Lung (tissue), 12 donors: ENCODE results near the gene LINS1. TPM values are rescaled to one million over a fixed set of nuclear protein-coding genes. Genes with fewer than 3 reads are reported as not detected.

Experiments
- ATAC-seq: fragments of 200-7000 bp; cut with Tn5 transposase; one replicate; pipeline ENCODE4 v1.9.1; 2020; ENCODE audit warnings: moderate number of reproducible peaks; ENCODE audit not compliant: insufficient read depth, low FRiP score
- DNase-seq, 3 donors: peaks; one replicate each; pipeline ENCODE4 v3.0.0-alpha.2; 2013 to 2017
- H3K27ac ChIP-seq, 2 donors: one replicate each; pipeline ENCODE4 v1.5.1; 2013; ENCODE audit warnings: mild to moderate bottlenecking in 2 of 2, moderate library complexity in 2 of 2, control low read depth in 1 of 2, inconsistent platforms in 1 of 2, low read depth in 1 of 2, low read length in 1 of 2
- H3K27me3 ChIP-seq, 3 donors: one replicate each; pipeline ENCODE4 v1.5.1; 2013; ENCODE audit warnings: low read length in 2 of 3; ENCODE audit not compliant: control insufficient read depth in 3 of 3, insufficient read depth in 3 of 3
- H3K36me3 ChIP-seq, 4 donors: one replicate each; pipeline ENCODE4 v1.5.1; 2013; ENCODE audit warnings: low read length in 4 of 4, mild to moderate bottlenecking in 1 of 4, moderate library complexity in 1 of 4; ENCODE audit not compliant: control insufficient read depth in 4 of 4, insufficient read depth in 4 of 4
- H3K4me1 ChIP-seq, 5 donors: one replicate each; pipeline ENCODE4 v1.5.1; 2013; ENCODE audit warnings: low read length in 5 of 5, mild to moderate bottlenecking in 2 of 5, moderate library complexity in 1 of 5; ENCODE audit not compliant: control insufficient read depth in 5 of 5, insufficient read depth in 5 of 5
- H3K4me3 ChIP-seq: one replicate; pipeline ENCODE4 v1.5.1; 2013; ENCODE audit warnings: mild to moderate bottlenecking, control low read depth, moderate library complexity
- H3K9ac ChIP-seq, 2 donors: one replicate each; pipeline ENCODE4 v1.5.1; 2013; ENCODE audit warnings: low read length in 2 of 2, control low read depth in 1 of 2; ENCODE audit not compliant: insufficient read depth in 1 of 2
- H3K9me3 ChIP-seq, 4 donors: one replicate each; pipeline ENCODE4 v1.5.1; 2013; ENCODE audit warnings: low read length in 3 of 4, mild to moderate bottlenecking in 1 of 4, moderate library complexity in 1 of 4; ENCODE audit not compliant: control insufficient read depth in 4 of 4, insufficient read depth in 3 of 4
- WGBS, 2 donors: extraction: QIAGEN DNeasy Blood & Tissue Kit; methylation state at CpG; one replicate each; pipeline ENCODE4 v1.1.7; 2013; 5-methylcytosine and 5-hydroxymethylcytosine counted together
- polyA plus RNA-seq, 2 donors: library from polyadenylated mRNA; stranded (reverse); fragments of 200-250 nt; gene quantifications; one replicate each; pipeline ENCODE4 v1.2.1, GENCODE V29; 2013
- total RNA-seq, 2 donors: library from RNA; depleted of rRNA in 1 of 2; stranded (reverse); fragments of >200 nt in 1 of 2; gene quantifications; one replicate each; pipeline ENCODE4 v1.2.1, GENCODE V29; 2014 to 2021
- TF ChIP-seq, protein P1 (sequence below): IDR thresholded peaks from 2 replicates; pipeline ENCODE4 v1.5.1; 2012; ENCODE audit warnings: mild to moderate bottlenecking; ENCODE audit errors: control extremely low read depth, extremely low read depth
- donor health status: control.
- donor health status: control.
- donor health status: Bipolar disorder and iron deficiency.
- donor health status: healthy.
- donor health status: DM: yes; HTN: yes; CAD: no.

Gene LINS1
- total and polyA plus RNA-seq, 4 donors: 8.0 to 24.1 (median 11.9) TPM

- Histone ChIP-seq H3K9ac (no peak overlapping the region), H3K27ac (no peak overlapping the region), H3K9me3 (peaks cover 0 to 5% (median 0%) of the 10 kb centered on the region in 4 donors), H3K36me3 (no peaks in the 10 kb centered on the region), H3K4me1 (peaks cover 0 to 4% (median 0%) of the 10 kb centered on the region in 5 donors), H3K27me3 (peaks cover 0 to 3% (median 0%) of the 10 kb centered on the region in 3 donors), H3K4me3 (no peak overlapping the region)
- DNase-seq: no peak
- no peak for ATAC-seq
- TF ChIP-seq, protein P1, sequence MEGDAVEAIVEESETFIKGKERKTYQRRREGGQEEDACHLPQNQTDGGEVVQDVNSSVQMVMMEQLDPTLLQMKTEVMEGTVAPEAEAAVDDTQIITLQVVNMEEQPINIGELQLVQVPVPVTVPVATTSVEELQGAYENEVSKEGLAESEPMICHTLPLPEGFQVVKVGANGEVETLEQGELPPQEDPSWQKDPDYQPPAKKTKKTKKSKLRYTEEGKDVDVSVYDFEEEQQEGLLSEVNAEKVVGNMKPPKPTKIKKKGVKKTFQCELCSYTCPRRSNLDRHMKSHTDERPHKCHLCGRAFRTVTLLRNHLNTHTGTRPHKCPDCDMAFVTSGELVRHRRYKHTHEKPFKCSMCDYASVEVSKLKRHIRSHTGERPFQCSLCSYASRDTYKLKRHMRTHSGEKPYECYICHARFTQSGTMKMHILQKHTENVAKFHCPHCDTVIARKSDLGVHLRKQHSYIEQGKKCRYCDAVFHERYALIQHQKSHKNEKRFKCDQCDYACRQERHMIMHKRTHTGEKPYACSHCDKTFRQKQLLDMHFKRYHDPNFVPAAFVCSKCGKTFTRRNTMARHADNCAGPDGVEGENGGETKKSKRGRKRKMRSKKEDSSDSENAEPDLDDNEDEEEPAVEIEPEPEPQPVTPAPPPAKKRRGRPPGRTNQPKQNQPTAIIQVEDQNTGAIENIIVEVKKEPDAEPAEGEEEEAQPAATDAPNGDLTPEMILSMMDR: no peak
These were observed 65.3 kb downstream of the LINS1 start for GRCh38 chr15:100536733-100537132.

DNA sequence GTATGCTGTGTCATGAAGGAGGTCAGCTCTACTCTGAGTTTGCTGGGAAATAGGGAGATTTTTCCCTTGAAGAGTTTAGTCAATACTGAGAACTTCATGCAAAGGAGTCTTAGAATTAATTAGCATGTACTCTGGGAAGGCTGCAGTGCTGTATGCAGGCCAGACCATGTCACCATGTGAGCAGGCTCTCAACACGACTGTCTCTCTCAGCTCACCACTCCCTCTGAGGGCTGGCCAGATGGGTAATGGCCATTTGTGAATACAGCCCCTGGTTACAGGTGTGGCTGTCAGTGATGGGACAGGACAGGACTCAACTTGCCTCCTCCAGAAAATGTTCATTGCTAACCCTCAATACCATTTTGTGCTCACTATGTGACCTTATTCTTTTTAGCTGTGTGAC, 68.1 kb downstream of the LINS1 start:
- DNase-seq (no peak), ATAC-seq (no peak)
- TF ChIP-seq, protein P1: no peak
- peaks cover 0 to 3% (median 0%) of the 10 kb centered on the region in 3 donors for H3K27me3 ChIP-seq
- H3K9me3 ChIP-seq: peaks cover 0 to 4% (median 0%) of the 10 kb centered on the region in 4 donors
- no peak overlapping the region for H3K9ac ChIP-seq
- no peak overlapping the region for H3K27ac ChIP-seq
- no peaks in the 10 kb centered on the region for H3K36me3 ChIP-seq
- H3K4me1 ChIP-seq: peaks cover 0 to 6% (median 0%) of the 10 kb centered on the region in 5 donors
- WGBS, 2 donors: 41 to 56% methylated on average over 1 of the region's 1 CpG
- no peak overlapping the region for H3K4me3 ChIP-seq

DNA sequence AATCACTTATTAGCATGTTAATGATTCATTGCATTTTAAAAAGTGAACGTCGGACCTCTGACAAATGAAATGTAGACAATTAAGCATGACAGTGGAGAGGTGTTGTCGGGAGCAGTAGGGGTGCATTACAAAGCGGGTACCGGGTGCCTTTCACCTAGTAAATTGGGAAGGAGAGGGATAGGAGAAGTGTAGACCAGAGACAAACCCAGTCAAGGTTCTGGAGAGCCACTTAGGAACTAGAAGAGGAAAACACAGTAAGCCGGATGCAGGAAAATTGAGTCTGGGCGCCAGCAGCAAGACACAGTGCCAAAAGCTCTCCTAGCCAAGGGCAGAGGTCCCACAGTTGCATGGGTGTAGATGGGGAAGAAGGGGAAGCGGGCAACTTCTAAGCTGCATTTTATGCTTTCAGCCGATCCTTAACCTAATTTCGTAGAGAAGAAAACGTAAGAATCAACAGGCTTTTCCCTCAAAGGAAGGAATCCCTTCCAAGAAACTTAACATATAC, 70.1 kb downstream of the LINS1 start:
- ATAC-seq (no peak), DNase-seq (peak; percentile 26 to 72 (median 51))
- WGBS, 2 donors: 71 to 79% methylated on average over 11 of the region's 11 CpGs
- Histone ChIP-seq H3K27me3 (peaks cover 0 to 3% (median 0%) of the 10 kb centered on the region in 3 donors), H3K36me3 (no peaks in the 10 kb centered on the region), H3K9me3 (peaks cover 0 to 2% (median 0%) of the 10 kb centered on the region in 4 donors), H3K9ac (no peak overlapping the region), H3K27ac (no peak overlapping the region), H3K4me3 (no peak overlapping the region), H3K4me1 (peaks cover 0 to 9% (median 1%) of the 10 kb centered on the region in 5 donors)
- TF ChIP-seq, protein P1: no peak

GRCh38 chr15:100531204-100531603, 70.8 kb downstream of the LINS1 start:
- H3K4me3 ChIP-seq: no peak overlapping the region
- H3K36me3 ChIP-seq: no peaks in the 10 kb centered on the region
- DNase-seq: no peak
- no peak overlapping the region for H3K9ac ChIP-seq
- WGBS, 2 donors: 63 to 70% methylated on average over 4 of the region's 4 CpGs
- peaks cover 0 to 15% (median 4%) of the 10 kb centered on the region in 5 donors for H3K4me1 ChIP-seq
- ATAC-seq: no peak
- H3K9me3 ChIP-seq: peaks cover 0 to 2% (median 0%) of the 10 kb centered on the region in 4 donors
- TF ChIP-seq, protein P1: no peak
- H3K27me3 ChIP-seq: peaks cover 0 to 3% (median 0%) of the 10 kb centered on the region in 3 donors
- no peak overlapping the region for H3K27ac ChIP-seq
